Activated CD4-positive, alpha-beta memory T cell treated with anti-CD3 and anti-CD28 coated beads for 36 hours (primary cell): ENCODE data around the gene LHPP. TPM values are rescaled to one million over a fixed set of nuclear protein-coding genes. Genes with fewer than 3 reads are reported as not detected.

Experiments used
- CTCF ChIA-PET: fragments of 350-600 bp; sonication (Branson Sonifier 250); formaldehyde crosslinking; loops from one replicate; lab custom pipeline; 2021; ENCODE audit warnings: antibody characterized with exemption, inconsistent platforms; lab: Charles Lee
- POLR2A ChIA-PET: fragments of 350-600 bp; sonication (Branson Sonifier 250); formaldehyde crosslinking; loops from one replicate; lab custom pipeline; 2021; ENCODE audit warnings: antibody characterized with exemption; lab: Charles Lee
- DNase-seq: peaks from one replicate; pipeline ENCODE4 v3.0.0-alpha.2; 2020
- H3K27ac Mint-ChIP-seq: one replicate; pipeline ENCODE4 v1.8.0; 2021; ENCODE audit warnings: mixed read lengths
- H3K27me3 Mint-ChIP-seq: one replicate; pipeline ENCODE4 v1.8.0; 2021; ENCODE audit warnings: mixed read lengths
- H3K36me3 Mint-ChIP-seq: one replicate; pipeline ENCODE4 v1.8.0; 2021; ENCODE audit warnings: mixed read lengths
- H3K4me1 Mint-ChIP-seq: one replicate; pipeline ENCODE4 v1.8.0; 2021; ENCODE audit warnings: low read depth, mixed read lengths
- H3K4me3 Mint-ChIP-seq: one replicate; pipeline ENCODE4 v1.8.0; 2021; ENCODE audit warnings: mild to moderate bottlenecking, mixed read lengths
- H3K9me3 Mint-ChIP-seq: one replicate; pipeline ENCODE4 v1.8.0; 2021; ENCODE audit warnings: mixed read lengths
- intact Hi-C: fragments of 100-400 bp; cut with micrococcal nuclease; formaldehyde crosslinking; loops from one replicate; pipeline ENCODE4 v1.15.1; 2023
- total RNA-seq, 2 experiments: library from RNA; stranded (reverse); gene quantifications; one replicate each; pipeline ENCODE4 v1.2.3, GENCODE V29; 2021

LHPP gene
- total RNA-seq, 2 experiments from 2014 or later: 10.1 to 12.3 TPM

- H3K4me3 Mint-ChIP-seq: no peak overlapping the region
Measured at GRCh38 chr10:124464028-124464965, 2.7 kb downstream of the LHPP start.

GRCh38 chr10:124465003-124465776, 3.6 kb downstream of the LHPP start:
- peak overlapping the region; percentile 67 for H3K27ac Mint-ChIP-seq
- H3K36me3 Mint-ChIP-seq: no peaks in the 10 kb centered on the region
- H3K4me1 Mint-ChIP-seq: peaks cover 23% of the 10 kb centered on the region
- no peaks in the 10 kb centered on the region for H3K9me3 Mint-ChIP-seq
- H3K4me3 Mint-ChIP-seq: no peak overlapping the region
- DNase-seq: peak; percentile 28
- ChIA-PET CTCF (interaction anchor here (1.1 kb wide), 1 partner anchor 61 kb away, joined by 4 read pairs; no protein-coding TSS in a partner anchor), POLR2A (no interaction called here)
- H3K27me3 Mint-ChIP-seq: no peaks in the 10 kb centered on the region
- intact Hi-C loops: loop anchor here (10.0 kb wide), 1 partner anchor 240 kb away; no protein-coding TSS in a partner anchor

More at GRCh38 chr10:124464028-124464965, 2.7 kb downstream of the LHPP start:
- DNase-seq: no peak
- ChIA-PET CTCF (interaction anchor here (1.1 kb wide), 1 partner anchor 61 kb away, joined by 4 read pairs; no protein-coding TSS in a partner anchor), POLR2A (no interaction called here)
- Mint-ChIP-seq H3K9me3 (no peaks in the 10 kb centered on the region), H3K4me1 (peaks cover 23% of the 10 kb centered on the region), H3K36me3 (no peaks in the 10 kb centered on the region), H3K27me3 (peaks cover 3% of the 10 kb centered on the region), H3K27ac (peak overlapping the region; percentile 67)
- intact Hi-C loops: loop anchor here (5.0 to 10.0 kb wide), 4 partner anchors 239 to 1312 kb away; partner anchors contain the start of genes ABRAXAS2, BUB3 and FAM53B

- intact Hi-C loops: loop anchor here (10.0 kb wide), 1 partner anchor 241 kb away; no protein-coding TSS in a partner anchor
- ChIA-PET CTCF (no interaction called here), POLR2A (no interaction called here)
- no peak overlapping the region for H3K4me3 Mint-ChIP-seq
- H3K9me3 Mint-ChIP-seq: no peaks in the 10 kb centered on the region
- H3K36me3 Mint-ChIP-seq: no peaks in the 10 kb centered on the region
- H3K27me3 Mint-ChIP-seq: no peaks in the 10 kb centered on the region
- peaks cover 23% of the 10 kb centered on the region for H3K4me1 Mint-ChIP-seq
- H3K27ac Mint-ChIP-seq: no peak overlapping the region
- no peak for DNase-seq
Measured at GRCh38 chr10:124465777-124466488, 4.3 kb downstream of the LHPP start.

- Mint-ChIP-seq H3K4me3 (no peak overlapping the region), H3K27ac (no peak overlapping the region), H3K27me3 (no peaks in the 10 kb centered on the region), H3K36me3 (no peaks in the 10 kb centered on the region), H3K9me3 (no peaks in the 10 kb centered on the region), H3K4me1 (peaks cover 23% of the 10 kb centered on the region)
- POLR2A ChIA-PET: no interaction called here
- CTCF ChIA-PET: no interaction called here
- intact Hi-C loops: loop anchor here (10.0 kb wide), 1 partner anchor 242 kb away; no protein-coding TSS in a partner anchor
- no peak for DNase-seq
Measured at GRCh38 chr10:124467165-124467564, 5.5 kb downstream of the LHPP start.

GRCh38 chr10:124468624-124469023, 7.0 kb downstream of the LHPP start:
- H3K9me3 Mint-ChIP-seq: no peaks in the 10 kb centered on the region
- CTCF ChIA-PET: no interaction called here
- POLR2A ChIA-PET: no interaction called here

GRCh38 chr10:124469956-124470484, 8.4 kb downstream of the LHPP start:
- Mint-ChIP-seq H3K36me3 (no peaks in the 10 kb centered on the region), H3K4me3 (no peak overlapping the region), H3K4me1 (peaks cover 18% of the 10 kb centered on the region), H3K27me3 (no peaks in the 10 kb centered on the region), H3K27ac (no peak overlapping the region), H3K9me3 (no peaks in the 10 kb centered on the region)
- ChIA-PET CTCF (no interaction called here), POLR2A (no interaction called here)
- no peak for DNase-seq
- intact Hi-C loops: loop anchor here (10.0 kb wide), 1 partner anchor 245 kb away; no protein-coding TSS in a partner anchor

More at GRCh38 chr10:124468624-124469023, 7.0 kb downstream of the LHPP start:
- H3K4me3 Mint-ChIP-seq: no peak overlapping the region
- intact Hi-C loops: loop anchor here (10.0 kb wide), 1 partner anchor 244 kb away; no protein-coding TSS in a partner anchor
- H3K4me1 Mint-ChIP-seq: peaks cover 27% of the 10 kb centered on the region
- no peaks in the 10 kb centered on the region for H3K36me3 Mint-ChIP-seq
- H3K27ac Mint-ChIP-seq: no peak overlapping the region
- H3K27me3 Mint-ChIP-seq: no peaks in the 10 kb centered on the region
- no peak for DNase-seq

GRCh38 chr10:124470544-124471434, 9.2 kb downstream of the LHPP start:
- CTCF ChIA-PET: no interaction called here

GRCh38 chr10:124472071-124472470, 10.4 kb downstream of the LHPP start:
- CTCF ChIA-PET: interaction anchor here (1.4 kb wide), 1 partner anchor 478 kb away, joined by 3 read pairs; no protein-coding TSS in a partner anchor
- POLR2A ChIA-PET: interaction anchor here (0.6 to 1.8 kb wide), 2 partner anchors 11 to 1299 kb away, joined by 3 to 7 read pairs; partner anchors contain the start of gene LHPP
- no peaks in the 10 kb centered on the region for H3K9me3 Mint-ChIP-seq
- no peaks in the 10 kb centered on the region for H3K36me3 Mint-ChIP-seq
- DNase-seq: no peak
- no peaks in the 10 kb centered on the region for H3K27me3 Mint-ChIP-seq
- intact Hi-C loops: no loop called here
- H3K27ac Mint-ChIP-seq: no peak overlapping the region
- H3K4me3 Mint-ChIP-seq: no peak overlapping the region
- H3K4me1 Mint-ChIP-seq: peaks cover 5% of the 10 kb centered on the region

More at GRCh38 chr10:124470544-124471434, 9.2 kb downstream of the LHPP start:
- Mint-ChIP-seq H3K9me3 (no peaks in the 10 kb centered on the region), H3K27me3 (no peaks in the 10 kb centered on the region), H3K36me3 (no peaks in the 10 kb centered on the region), H3K4me1 (peaks cover 10% of the 10 kb centered on the region), H3K27ac (no peak overlapping the region), H3K4me3 (no peak overlapping the region)
- POLR2A ChIA-PET: interaction anchor here (0.6 to 1.8 kb wide), 2 partner anchors 10 to 451 kb away, joined by 4 to 7 read pairs; partner anchors contain the start of gene LHPP
- no peak for DNase-seq
- intact Hi-C loops: no loop called here

GRCh38 chr10:124473070-124473469, 11.4 kb downstream of the LHPP start:
- Mint-ChIP-seq H3K9me3 (no peaks in the 10 kb centered on the region), H3K4me1 (peaks cover 5% of the 10 kb centered on the region), H3K27ac (no peak overlapping the region), H3K27me3 (no peaks in the 10 kb centered on the region), H3K36me3 (no peaks in the 10 kb centered on the region), H3K4me3 (no peak overlapping the region)
- ChIA-PET CTCF (interaction anchor here (1.0 to 1.4 kb wide), 2 partner anchors 12 to 84 kb away, joined by 3 read pairs; partner anchors contain the start of gene LHPP), POLR2A (interaction anchor here (1.8 kb wide), 1 partner anchor 12 kb away, joined by 7 read pairs; the partner anchor contains the start of gene LHPP)
- intact Hi-C loops: no loop called here
- no peak for DNase-seq

GRCh38 chr10:124474514-124475070, 13.0 kb downstream of the LHPP start:
- intact Hi-C loops: no loop called here
- Mint-ChIP-seq H3K9me3 (no peaks in the 10 kb centered on the region), H3K4me1 (peaks cover 5% of the 10 kb centered on the region), H3K27me3 (no peaks in the 10 kb centered on the region), H3K27ac (no peak overlapping the region), H3K36me3 (no peaks in the 10 kb centered on the region), H3K4me3 (no peak overlapping the region)
- POLR2A ChIA-PET: no interaction called here
- no peak for DNase-seq
- CTCF ChIA-PET: no interaction called here
